ENCODE measurements around the gene IFT20. TPM values are rescaled to one million over a fixed set of nuclear protein-coding genes. Genes with fewer than 3 reads are reported as not detected.

The IFT20 gene
- total RNA-seq, 1 donor from 2014 or later, result 63.7 TPM

DNA sequence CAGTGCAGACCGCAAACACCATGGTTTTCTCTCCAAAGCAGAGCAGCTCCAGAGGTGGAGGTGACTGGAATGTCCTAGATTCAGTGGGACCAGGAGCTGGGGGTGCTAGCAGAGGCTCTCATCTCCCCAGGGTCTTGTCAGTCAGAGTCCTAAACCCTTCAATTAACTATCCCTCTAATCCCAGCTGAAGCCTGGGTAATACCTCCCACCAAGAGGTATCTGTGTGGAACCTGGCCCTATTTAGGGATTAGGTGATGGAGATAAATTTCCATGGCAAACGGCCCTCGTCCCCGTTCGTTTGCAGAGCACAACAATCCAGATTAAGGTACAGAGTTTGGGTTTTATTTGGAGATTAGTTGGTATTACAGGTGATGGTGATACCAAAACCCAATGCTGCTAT is 27.9 kb upstream of the IFT20 start:
- no peaks in the 10 kb centered on the region for H3K9me3 Mint-ChIP-seq (ENCODE audit: low read depth)
- H3K4me1 Mint-ChIP-seq (ENCODE audit: low read depth), result peaks cover 4% of the 10 kb centered on the region
- DNase-seq (ENCODE audit: low spot score), result no peak
- no peaks in the 10 kb centered on the region for H3K27me3 Mint-ChIP-seq (ENCODE audit: low read depth)
- no peak overlapping the region for H3K4me3 Mint-ChIP-seq (ENCODE audit: unreplicated experiment)
- peaks cover 9% of the 10 kb centered on the region for H3K36me3 Mint-ChIP-seq (ENCODE audit: low read depth)
- H3K27ac Mint-ChIP-seq (ENCODE audit: unreplicated experiment), result no peak overlapping the region
- TF ChIP-seq, protein P1, sequence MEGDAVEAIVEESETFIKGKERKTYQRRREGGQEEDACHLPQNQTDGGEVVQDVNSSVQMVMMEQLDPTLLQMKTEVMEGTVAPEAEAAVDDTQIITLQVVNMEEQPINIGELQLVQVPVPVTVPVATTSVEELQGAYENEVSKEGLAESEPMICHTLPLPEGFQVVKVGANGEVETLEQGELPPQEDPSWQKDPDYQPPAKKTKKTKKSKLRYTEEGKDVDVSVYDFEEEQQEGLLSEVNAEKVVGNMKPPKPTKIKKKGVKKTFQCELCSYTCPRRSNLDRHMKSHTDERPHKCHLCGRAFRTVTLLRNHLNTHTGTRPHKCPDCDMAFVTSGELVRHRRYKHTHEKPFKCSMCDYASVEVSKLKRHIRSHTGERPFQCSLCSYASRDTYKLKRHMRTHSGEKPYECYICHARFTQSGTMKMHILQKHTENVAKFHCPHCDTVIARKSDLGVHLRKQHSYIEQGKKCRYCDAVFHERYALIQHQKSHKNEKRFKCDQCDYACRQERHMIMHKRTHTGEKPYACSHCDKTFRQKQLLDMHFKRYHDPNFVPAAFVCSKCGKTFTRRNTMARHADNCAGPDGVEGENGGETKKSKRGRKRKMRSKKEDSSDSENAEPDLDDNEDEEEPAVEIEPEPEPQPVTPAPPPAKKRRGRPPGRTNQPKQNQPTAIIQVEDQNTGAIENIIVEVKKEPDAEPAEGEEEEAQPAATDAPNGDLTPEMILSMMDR (IDR thresholded peaks at IDR 0.05), result no peak

DNA sequence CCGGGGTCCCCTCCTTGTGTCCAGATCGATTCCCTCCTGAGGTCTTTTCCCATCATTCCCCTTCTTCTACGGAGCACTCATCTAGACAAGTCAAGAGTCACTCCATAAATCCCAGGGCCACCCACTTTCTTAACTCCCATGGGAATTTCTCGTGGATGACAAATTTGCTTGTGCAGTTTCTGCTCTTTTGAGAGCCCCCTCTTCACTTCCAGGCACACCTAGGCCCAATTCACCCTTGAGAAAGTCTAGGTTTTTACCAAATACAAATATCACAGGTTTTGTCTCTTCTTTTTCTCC is 22.6 kb upstream of the IFT20 start:
- Mint-ChIP-seq H3K27me3 (ENCODE audit: low read depth) (no peaks in the 10 kb centered on the region), H3K4me1 (ENCODE audit: low read depth) (peaks cover 24% of the 10 kb centered on the region), H3K27ac (ENCODE audit: unreplicated experiment) (peak overlapping the region; percentile 91), H3K4me3 (ENCODE audit: unreplicated experiment) (peak overlapping the region; percentile 92), H3K36me3 (ENCODE audit: low read depth) (peaks cover 17% of the 10 kb centered on the region), H3K9me3 (ENCODE audit: low read depth) (no peaks in the 10 kb centered on the region)
- DNase-seq (ENCODE audit: low spot score), result no peak
- TF ChIP-seq, protein P1 (IDR thresholded peaks at IDR 0.05), result no peak

DNA sequence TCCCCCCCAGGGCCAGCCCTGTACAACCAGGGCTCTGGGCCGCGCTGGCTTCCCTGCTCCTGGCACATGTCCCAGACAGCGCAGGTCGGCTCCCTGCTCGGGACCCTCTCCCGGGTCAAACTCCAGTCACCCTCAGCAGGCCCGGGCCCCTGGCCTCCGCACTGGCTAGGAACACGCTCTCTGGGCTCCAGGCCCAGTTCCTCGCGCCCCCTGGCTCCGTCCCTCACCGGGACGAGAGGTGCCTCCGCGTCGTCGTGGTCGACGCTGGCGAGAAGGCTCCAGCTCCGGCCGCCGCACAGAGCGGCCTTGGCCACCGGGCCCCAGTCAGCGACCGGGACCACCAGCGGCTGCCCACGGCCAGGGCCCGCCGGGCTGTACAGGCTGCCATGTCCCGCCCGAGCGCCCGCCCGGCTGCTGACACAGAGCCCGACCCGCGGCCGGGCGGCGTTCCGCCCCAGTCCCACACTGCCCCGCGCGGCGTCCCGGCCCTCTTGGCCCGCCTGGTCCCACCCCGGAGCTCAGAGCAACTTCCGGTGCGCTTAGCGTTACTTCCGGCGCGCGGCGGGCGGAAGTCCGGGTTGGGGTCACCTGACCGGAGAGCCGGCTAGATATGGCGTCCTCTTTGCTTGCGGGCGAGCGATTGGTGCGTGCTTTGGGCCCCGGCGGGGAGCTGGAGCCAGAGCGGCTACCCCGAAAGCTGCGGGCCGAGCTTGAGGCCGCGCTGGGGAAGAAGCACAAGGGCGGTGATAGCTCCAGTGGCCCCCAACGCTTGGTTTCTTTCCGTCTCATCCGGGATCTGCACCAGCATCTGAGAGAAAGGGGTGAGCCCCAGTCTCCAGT is 22.0 kb upstream of the IFT20 start, which contains the start of gene POLDIP2:
Gene POLDIP2 (minus strand): TSS at position 467 of the 840 bp plus-strand sequence. CDS start 79 bp downstream, at position 388.
- H3K27me3 Mint-ChIP-seq (ENCODE audit: low read depth), result no peaks in the 10 kb centered on the region
- peaks cover 17% of the 10 kb centered on the region for H3K36me3 Mint-ChIP-seq (ENCODE audit: low read depth)
- peak within 1 kb of the TSS; percentile 92 for H3K4me3 Mint-ChIP-seq (ENCODE audit: unreplicated experiment)
- DNase-seq (ENCODE audit: low spot score), result peak; percentile 98
- H3K27ac Mint-ChIP-seq (ENCODE audit: unreplicated experiment), result peak within 1 kb of the TSS; percentile 91
- H3K9me3 Mint-ChIP-seq (ENCODE audit: low read depth), result no peaks in the 10 kb centered on the region
- TF ChIP-seq, protein P1 (IDR thresholded peaks at IDR 0.05), result peak; percentile 52
- H3K4me1 Mint-ChIP-seq (ENCODE audit: low read depth), result peaks cover 24% of the 10 kb centered on the region

DNA sequence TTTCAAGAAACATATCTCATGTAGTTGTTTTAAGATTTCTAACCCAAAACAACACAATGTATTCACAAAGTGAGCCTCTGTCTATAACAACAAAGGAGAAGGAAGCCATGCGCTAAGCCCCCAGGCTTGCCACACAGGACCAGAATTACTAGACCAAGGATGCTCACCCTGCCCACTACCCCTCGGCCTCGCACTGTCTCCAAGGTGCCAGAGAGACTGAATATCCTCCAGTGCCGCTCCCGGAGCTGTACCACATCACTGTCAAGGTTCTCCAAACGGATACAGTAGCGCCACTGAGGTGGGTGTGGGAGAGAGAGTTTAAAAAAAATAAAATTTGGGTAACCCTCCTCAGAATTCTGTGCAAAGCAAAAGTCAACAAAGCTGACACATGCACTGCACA is 15.0 kb upstream of the IFT20 start:
- peak; percentile 60 for DNase-seq (ENCODE audit: low spot score)
- H3K27me3 Mint-ChIP-seq (ENCODE audit: low read depth), result no peaks in the 10 kb centered on the region
- H3K4me3 Mint-ChIP-seq (ENCODE audit: unreplicated experiment), result no peak overlapping the region
- no peak overlapping the region for H3K27ac Mint-ChIP-seq (ENCODE audit: unreplicated experiment)
- H3K36me3 Mint-ChIP-seq (ENCODE audit: low read depth), result peaks cover 31% of the 10 kb centered on the region
- H3K9me3 Mint-ChIP-seq (ENCODE audit: low read depth), result no peaks in the 10 kb centered on the region
- TF ChIP-seq, protein P1 (IDR thresholded peaks at IDR 0.05), result no peak
- peaks cover 29% of the 10 kb centered on the region for H3K4me1 Mint-ChIP-seq (ENCODE audit: low read depth)

DNA sequence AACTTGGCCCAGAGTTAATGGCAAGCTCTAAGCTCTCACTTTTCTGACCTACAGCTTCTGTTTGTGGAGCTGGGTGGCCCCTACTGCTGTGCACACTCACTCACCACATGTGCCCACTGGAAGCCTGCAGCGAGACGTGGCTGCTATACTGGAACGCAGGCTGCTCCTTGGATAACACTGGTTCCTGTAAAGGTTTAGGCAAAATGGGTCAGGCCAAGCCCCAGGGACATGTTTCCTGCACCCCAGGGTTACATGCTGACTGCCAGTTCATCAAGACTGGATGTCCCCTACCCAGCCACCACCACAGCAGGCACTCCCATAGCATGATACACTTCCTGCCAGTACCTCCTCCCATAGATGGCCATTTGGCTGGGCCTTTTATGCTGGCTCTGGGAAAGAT is 13.7 kb upstream of the IFT20 start:
- Mint-ChIP-seq H3K4me3 (ENCODE audit: unreplicated experiment) (no peak overlapping the region), H3K9me3 (ENCODE audit: low read depth) (no peaks in the 10 kb centered on the region), H3K27me3 (ENCODE audit: low read depth) (no peaks in the 10 kb centered on the region), H3K36me3 (ENCODE audit: low read depth) (peaks cover 34% of the 10 kb centered on the region), H3K4me1 (ENCODE audit: low read depth) (peaks cover 32% of the 10 kb centered on the region), H3K27ac (ENCODE audit: unreplicated experiment) (peak overlapping the region; percentile 22)
- no peak for DNase-seq (ENCODE audit: low spot score)
- TF ChIP-seq, protein P1 (IDR thresholded peaks at IDR 0.05), result no peak

Data from chondrocyte (in vitro differentiated cells).